Astrocyte of the hippocampus (primary cell): Measurements from ENCODE around the gene MAGEB4.
A peak's percentile ranks its signal among the peaks of the same experiment; 100 is the strongest.

Experiments
- DNase-seq: peaks from one replicate; pipeline ENCODE4 v3.0.0; 2011; ENCODE audit warnings: low read depth, low spot score

Gene MAGEB4

DNA sequence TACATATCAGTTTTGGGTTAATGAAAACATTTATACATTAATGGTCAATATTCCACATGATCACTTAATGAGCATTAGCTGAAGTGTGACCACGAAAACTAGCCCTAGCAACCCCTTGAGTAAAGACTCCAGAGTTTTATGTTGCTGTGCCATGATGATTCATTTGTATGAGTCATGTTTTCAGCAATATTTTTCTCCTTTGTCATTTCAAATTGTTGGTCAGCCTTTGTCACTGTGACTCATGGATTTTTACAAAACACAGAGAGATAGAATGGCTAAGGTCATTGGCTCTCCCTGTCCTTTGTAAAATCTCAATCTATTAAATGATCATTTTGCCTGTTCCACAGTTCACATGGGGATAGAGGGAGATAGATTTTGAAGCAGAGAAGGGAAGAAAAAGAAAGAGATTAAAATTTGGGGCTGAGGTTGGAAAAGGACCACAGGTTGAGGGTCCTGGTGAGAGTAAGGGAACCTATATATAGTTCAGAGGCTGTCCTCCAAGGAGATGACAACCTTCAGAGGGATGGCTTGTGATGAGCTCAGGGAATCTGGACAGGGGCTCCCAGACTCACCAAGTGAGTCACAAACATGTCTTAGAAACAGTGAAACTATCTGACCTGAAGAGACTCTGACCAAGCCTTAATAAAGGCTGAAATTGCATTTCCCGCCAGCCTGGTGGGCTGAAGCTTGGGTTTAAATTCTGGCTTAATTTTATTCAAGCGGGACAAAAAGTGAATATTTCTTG lies 41.8 kb downstream of the MAGEB4 start:
- peak; percentile 81 for DNase-seq
